Fibroblast of villous mesenchyme (primary cell): ENCODE data around the gene SLC35F6. TPM values are rescaled to one million over a fixed set of nuclear protein-coding genes. Genes with fewer than 3 reads are reported as not detected.

Experiments
- DNase-seq: peaks from one replicate; pipeline ENCODE4 v3.0.0-alpha.2; 2010; ENCODE audit warnings: low read depth
- H3K4me3 ChIP-seq: 2 replicates; pipeline ENCODE4 v1.5.1; 2011; ENCODE audit warnings: low read depth, mild to moderate bottlenecking, low read length
- CTCF ChIP-seq: IDR thresholded peaks from 2 replicates; pipeline ENCODE4 v1.5.1; 2012; ENCODE audit warnings: low read depth, mild to moderate bottlenecking, low read length; ENCODE audit not compliant: insufficient read depth
- total RNA-seq: library from RNA; depleted of rRNA; stranded (reverse); fragments of >200 nt; gene quantifications from 2 replicates; pipeline ENCODE4 v1.2.3, GENCODE V29; 2012

The SLC35F6 gene
- total RNA-seq, 1 donor = 87.2 TPM

DNA sequence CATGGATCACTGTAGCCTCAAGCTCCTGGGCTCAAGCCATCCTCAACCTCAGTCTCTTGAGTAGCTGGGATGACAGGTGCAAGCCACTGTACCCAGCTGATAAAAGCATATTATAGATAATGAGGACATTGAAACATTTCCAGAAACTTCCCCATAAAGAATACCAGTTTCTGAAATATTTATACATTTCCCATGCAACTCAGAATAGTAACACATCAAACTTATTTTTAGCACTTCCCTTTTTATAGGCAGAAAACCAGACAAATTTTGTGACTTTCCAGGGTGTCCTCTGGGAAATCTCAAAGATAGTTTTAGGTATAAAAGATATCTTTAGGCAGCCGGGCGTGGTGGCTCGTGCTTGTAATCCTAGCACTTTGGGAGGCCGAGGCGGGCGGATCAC is 58.8 kb downstream of the SLC35F6 start:
- H3K4me3 ChIP-seq = no peak overlapping the region
- no peak for TF ChIP-seq CTCF
- no peak for DNase-seq

Other genes starting within 250 kb of the SLC35F6 start
- not detected in 2 replicates for gene CIB4, start 122.9 kb upstream of the SLC35F6 start, total RNA-seq
- under 0.01 TPM in 2 replicates for gene KCNK3, start 71.6 kb upstream of the SLC35F6 start, total RNA-seq
- gene CENPA, start 21.8 kb downstream of the SLC35F6 start, total RNA-seq = 7.4 and 9.5 TPM in 2 replicates
- not detected in 2 replicates for gene DPYSL5, start 83.8 kb downstream of the SLC35F6 start, total RNA-seq
- gene MAPRE3, start 206.4 kb downstream of the SLC35F6 start, total RNA-seq = 3.5 TPM in 2 replicates